GM12864 (cell line): ENCODE results near the gene ADAMTS20.
"Not testable (repeated sequence)": the region's sequence is repeated elsewhere in the genome, so short reads cannot be mapped to it uniquely, and the experiment has no call there.

Experiments
- DNase-seq: peaks from one replicate; pipeline ENCODE4 v3.0.0-alpha.2; 2011; ENCODE audit warnings: low read depth
- H3K4me3 ChIP-seq: 2 replicates; pipeline ENCODE4 v1.5.1; 2011; ENCODE audit warnings: mild to moderate bottlenecking, low read depth, low read length, control low read depth
- CTCF ChIP-seq: IDR thresholded peaks from 2 replicates; pipeline ENCODE4 v1.5.1; 2011; ENCODE audit warnings: low read depth, mild to moderate bottlenecking, moderate library complexity, low read length, control low read depth, inconsistent platforms; ENCODE audit errors: missing control alignments

ADAMTS20 gene

GRCh38 chr12:43370263-43370662 lies 181.7 kb downstream of the ADAMTS20 start:
- H3K4me3 ChIP-seq, result no peak overlapping the region
- TF ChIP-seq CTCF, result no peak
- no peak for DNase-seq

- no peak overlapping the region for H3K4me3 ChIP-seq
- no peak for DNase-seq
- TF ChIP-seq CTCF, result no peak
Observed at GRCh38 chr12:43362910-43363694, 188.9 kb downstream of the ADAMTS20 start.

DNA sequence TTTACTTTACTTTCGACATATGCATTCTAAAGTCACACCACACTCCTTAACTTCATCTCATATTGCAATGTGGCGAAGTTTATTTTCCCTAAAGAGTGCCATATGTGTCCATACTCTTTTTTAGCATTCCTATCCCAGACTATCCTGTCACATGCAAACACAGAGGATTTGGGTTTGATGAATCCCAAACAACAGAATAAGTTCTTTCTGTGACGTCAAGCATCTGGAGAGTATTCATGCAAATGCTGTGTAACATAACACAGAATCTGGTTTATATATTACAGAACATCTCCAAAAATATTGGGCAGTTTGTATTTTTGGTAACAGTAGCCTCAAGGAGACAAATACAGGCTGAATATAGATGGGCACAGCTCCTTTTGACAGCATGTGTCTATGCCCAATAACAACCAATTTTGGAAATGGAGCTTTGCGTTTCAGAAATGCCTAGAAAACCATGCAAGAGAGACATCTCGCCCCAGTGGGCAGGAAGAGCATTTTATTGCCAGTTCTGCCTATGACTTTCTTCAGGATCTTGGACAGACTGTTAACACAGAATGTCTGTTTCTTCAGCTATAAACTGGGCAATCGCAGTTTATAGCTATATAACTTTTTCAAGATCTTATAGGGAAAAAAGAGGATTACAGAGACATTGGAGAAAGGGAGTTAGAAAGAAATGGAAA lies 190.8 kb downstream of the ADAMTS20 start:
- DNase-seq, result no peak
- TF ChIP-seq CTCF, result no peak
- H3K4me3 ChIP-seq, result no peak overlapping the region

DNA sequence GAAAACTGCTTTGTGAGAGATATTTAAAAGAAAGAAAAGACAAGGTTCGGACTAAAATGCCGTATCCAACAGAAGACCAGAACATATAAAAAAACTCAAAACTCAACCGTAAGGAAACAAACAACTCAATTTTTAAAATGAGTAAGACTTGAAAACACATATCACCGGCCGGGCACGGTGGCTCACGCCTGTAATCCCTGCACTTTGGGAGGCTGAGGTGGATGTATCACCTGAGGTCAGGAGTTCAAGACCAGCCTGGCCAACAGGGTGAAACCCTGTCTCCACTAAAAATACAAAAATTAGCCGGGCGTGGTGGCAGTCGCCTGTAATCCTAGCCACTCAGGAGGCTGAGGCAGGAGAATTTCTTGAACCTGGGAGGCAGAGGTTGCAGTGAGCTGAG lies 192.0 kb downstream of the ADAMTS20 start:
- H3K4me3 ChIP-seq, DNase-seq: not testable (repeated sequence)

GRCh38 chr12:43357141-43357540 lies 194.9 kb downstream of the ADAMTS20 start:
- DNase-seq, result no peak
- no peak overlapping the region for H3K4me3 ChIP-seq

DNA sequence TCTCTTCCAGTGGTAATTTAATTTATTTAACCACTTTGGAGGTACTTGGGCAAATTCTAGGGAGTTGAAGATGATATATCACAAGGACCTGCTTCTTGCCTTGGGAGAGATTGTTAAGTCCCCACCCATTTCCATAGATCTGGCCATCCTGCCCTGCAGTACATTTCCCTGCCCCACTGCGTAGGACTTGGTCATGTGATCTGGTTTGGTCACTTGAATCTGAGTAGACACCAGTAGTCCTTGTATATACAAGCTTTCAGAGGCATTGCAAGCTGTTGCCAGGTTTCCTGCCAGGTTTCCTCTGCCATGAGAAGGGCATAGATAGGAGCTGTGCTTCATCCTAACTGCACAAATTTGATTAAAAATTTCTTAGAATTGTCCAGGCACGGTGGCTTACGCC lies 200.0 kb downstream of the ADAMTS20 start:
- no peak overlapping the region for H3K4me3 ChIP-seq
- DNase-seq, result no peak
- no peak for TF ChIP-seq CTCF

More at GRCh38 chr12:43357141-43357540, 194.9 kb downstream of the ADAMTS20 start:
- no peak for TF ChIP-seq CTCF

- no peak for DNase-seq
- TF ChIP-seq CTCF, result no peak
- H3K4me3 ChIP-seq, result no peak overlapping the region
Observed at GRCh38 chr12:43349863-43350262, 202.1 kb downstream of the ADAMTS20 start.
